Measurements from ENCODE around the gene PSKH1. TPM values are rescaled to one million over a fixed set of nuclear protein-coding genes. Genes with fewer than 3 reads are reported as not detected.

PSKH1 gene
- total and polyA plus RNA-seq, 9 of the 15 experiments (the other 6 are each of a cell fraction or from before 2014, with no cell fraction given) = 0.96 to 20.9 (median 9.4) TPM

- peak overlapping the region; percentile 95 to 97 for H3K9ac ChIP-seq (ENCODE audit: insufficient read depth in 1 of 2, low read depth in 2 of 2, low read length in 2 of 2)
- in situ Hi-C loops (cut with MboI) (no loop called here), intact Hi-C loops (cut with micrococcal nuclease) (no loop called here)
- peak overlapping the region; percentile 97 for H2AFZ ChIP-seq (ENCODE audit: low read depth, low read length)
- H3K27me3 ChIP-seq (ENCODE audit: control insufficient read depth in 2 of 2, insufficient read depth in 2 of 2, low read length in 2 of 2) = no peaks in the 10 kb centered on the region
- peak overlapping the region; percentile 94 for H3K27ac ChIP-seq (ENCODE audit: extremely low read depth, low read depth, low read length)
- peak; percentile 56 to 76 (median 70) for DNase-seq (ENCODE audit: extremely low read depth in 1 of 4, low spot score in 3 of 4)
- peak; percentile 74 for FAIRE-seq
- no TSS peak for BruUV-seq (replicated peaks)
- no peaks in the 10 kb centered on the region for H3K9me3 ChIP-seq (replicated peaks; ENCODE audit: control insufficient read depth, insufficient read depth, low read depth, low read length)
- H3K9me1 ChIP-seq (ENCODE audit: control insufficient read depth, insufficient read depth, low read length) = peaks cover 8% of the 10 kb centered on the region
- peaks cover 28% of the 10 kb centered on the region for H3K79me2 ChIP-seq (ENCODE audit: control insufficient read depth, insufficient read depth, low read length)
- peaks cover 21 to 38% of the 10 kb centered on the region in 2 experiments; a peak in 4 of 5 replicates for H3K4me1 ChIP-seq (replicated peaks in 1 of 2; ENCODE audit: control insufficient read depth in 2 of 2, insufficient read depth in 2 of 2, low read length in 2 of 2)
- peak; percentile 18 for ATAC-seq
- ChIA-PET POLR2A (interaction anchor here (0.5 to 1.0 kb wide), 3 partner anchors 12 to 264 kb away, joined by 3 to 4 read pairs (median 4); partner anchors contain the start of gene PSMB10), CTCF (ENCODE audit: low intra/inter-chr PET ratio) (no interaction called here)
- H3K4me2 ChIP-seq (ENCODE audit: insufficient read depth, low read length) = peak overlapping the region; percentile 98
- 29% methylated on average over 34 of the region's 40 CpGs for WGBS (ENCODE audit: insufficient coverage, low coverage, missing lambda C conversion rate)
- peak overlapping the region; percentile 84 for H3K4me3 ChIP-seq
- peaks cover 13% of the 10 kb centered on the region for H4K20me1 ChIP-seq (replicated peaks; ENCODE audit: control insufficient read depth, insufficient read depth, low read length)
- peaks cover 14% of the 10 kb centered on the region; the same call in 2 of the 3 replicates for H3K36me3 ChIP-seq (ENCODE audit: control insufficient read depth, insufficient read depth, low read length)
- TF ChIP-seq RB1 (IDR thresholded peaks at IDR 0.05; ENCODE audit: low read depth) = 0 out of 2 replicates have a peak, but pooled peaks have one; percentile 3
- peak; percentile 74; the same call in 1 of the 2 replicates for TF ChIP-seq ZNF395 (CRISPR knock-in tag; IDR thresholded peaks at IDR 0.05)
- no peak for TF ChIP-seq TCFL5 (CRISPR knock-in tag; conservative IDR thresholded peaks at IDR 0.05)
- 0 out of 2 replicates have a peak, but pooled peaks have one; percentile 7 for TF ChIP-seq TAL1 (IDR thresholded peaks at IDR 0.05)
- no peak for TF ChIP-seq ZNF146 (CRISPR knock-in tag; IDR thresholded peaks at IDR 0.05; ENCODE audit: unreplicated experiment)
- TF ChIP-seq SP1 (CRISPR knock-in tag; IDR thresholded peaks at IDR 0.05) = peak; percentile 3; the same call in 1 of the 2 replicates
- no peak for TF ChIP-seq KHSRP (IDR thresholded peaks at IDR 0.05)
- no peak for TF ChIP-seq MEIS2 (IDR thresholded peaks at IDR 0.05; ENCODE audit: partially characterized antibody)
- TF ChIP-seq ZBTB40 (IDR thresholded peaks at IDR 0.05) = peak; percentile 30; the same call in 1 of the 2 replicates
- no peak for TF ChIP-seq ZBTB40 (CRISPR knock-in tag; IDR thresholded peaks at IDR 0.05)
- TF ChIP-seq CBX3 (IDR thresholded peaks at IDR 0.05; ENCODE audit: borderline replicate concordance in 1 of 2, low read length in 2 of 2) = no peak
These were observed 76.4 kb downstream of the PSKH1 start for GRCh38 chr16:67969254-67970039.
